Measurements from ENCODE around the gene SLC7A14. TPM values are rescaled to one million over a fixed set of nuclear protein-coding genes. Genes with fewer than 3 reads are reported as not detected.

SLC7A14 gene
- under 1 TPM; under 0.01 to 0.15 (median 0.11) TPM for polyA plus RNA-seq

- WGBS, 3 donors, result 10 to 16% (median 10%) methylated on average over 4 to 12 of the region's 12 CpGs
- no peak within 1 kb of the TSS for H3K27ac ChIP-seq (ENCODE audit: low read depth, low read length)
These were observed at the start of gene SLC7A14 for GRCh38 chr3:170585937-170586310. TSS of gene SLC7A14 (minus strand) at chr3:170586075. CDS start at chr3:170526936, 59,139 bp downstream.

GRCh38 chr3:170635385-170635735 is 49.5 kb upstream of the SLC7A14 start:
- H3K27ac ChIP-seq (ENCODE audit: low read depth, low read length), result no peak overlapping the region
- 54 to 76% (median 71%) methylated on average over 2 of the region's 2 CpGs for WGBS, 3 donors

GRCh38 chr3:170634663-170635384 is 48.9 kb upstream of the SLC7A14 start:
- WGBS, 3 donors, result 89 to 90% (median 90%) methylated on average over 3 of the region's 3 CpGs
- H3K27ac ChIP-seq (ENCODE audit: low read depth, low read length), result no peak overlapping the region

- 86 to 90% (median 90%) methylated on average over 4 of the region's 4 CpGs for WGBS, 3 donors
- no peak overlapping the region for H3K27ac ChIP-seq (ENCODE audit: low read depth, low read length)
These were observed 47.7 kb upstream of the SLC7A14 start for GRCh38 chr3:170633573-170633972.

- H3K27ac ChIP-seq (ENCODE audit: low read depth, low read length), result no peak overlapping the region
- WGBS, 3 donors, result 82 to 86% (median 83%) methylated on average over 4 of the region's 4 CpGs
These were observed 46.9 kb upstream of the SLC7A14 start for GRCh38 chr3:170632780-170633179.

GRCh38 chr3:170631755-170632488 is 46.0 kb upstream of the SLC7A14 start:
- no peak overlapping the region for H3K27ac ChIP-seq (ENCODE audit: low read depth, low read length)
- 87 to 95% (median 92%) methylated on average over 7 of the region's 7 CpGs for WGBS, 3 donors

- 35 to 67% (median 38%) methylated on average over 1 of the region's 1 CpG for WGBS, 3 donors
- H3K27ac ChIP-seq (ENCODE audit: low read depth, low read length), result no peak overlapping the region
These were observed 37.6 kb upstream of the SLC7A14 start for GRCh38 chr3:170623524-170623923.

- WGBS, 3 donors, result 23 to 61% (median 30%) methylated on average over 5 of the region's 5 CpGs
- no peak overlapping the region for H3K27ac ChIP-seq (ENCODE audit: low read depth, low read length)
These were observed 36.7 kb upstream of the SLC7A14 start for GRCh38 chr3:170622369-170623159.

- 56 to 80% (median 65%) methylated on average over 5 of the region's 5 CpGs for WGBS, 3 donors
- H3K27ac ChIP-seq (ENCODE audit: low read depth, low read length), result no peak overlapping the region
These were observed 35.4 kb upstream of the SLC7A14 start for GRCh38 chr3:170621256-170621655.

- H3K27ac ChIP-seq (ENCODE audit: low read depth, low read length), result no peak overlapping the region
These were observed 28.5 kb upstream of the SLC7A14 start for GRCh38 chr3:170614214-170614966.

GRCh38 chr3:170611751-170612150 is 25.9 kb upstream of the SLC7A14 start:
- WGBS, 3 donors, result 84 to 90% (median 85%) methylated on average over 2 of the region's 2 CpGs
- no peak overlapping the region for H3K27ac ChIP-seq (ENCODE audit: low read depth, low read length)

More at GRCh38 chr3:170614214-170614966, 28.5 kb upstream of the SLC7A14 start:
- WGBS, 3 donors, result 51 to 55% (median 51%) methylated on average over 5 of the region's 5 CpGs

- WGBS, 3 donors, result 93 to 96% (median 95%) methylated on average over 8 of the region's 8 CpGs
- H3K27ac ChIP-seq (ENCODE audit: low read depth, low read length), result no peak overlapping the region
These were observed 24.5 kb upstream of the SLC7A14 start for GRCh38 chr3:170610321-170610884.

GRCh38 chr3:170608475-170608874 is 22.6 kb upstream of the SLC7A14 start:
- WGBS, 3 donors, result 71 to 84% (median 81%) methylated on average over 1 of the region's 1 CpG

GRCh38 chr3:170606675-170607074 is 20.8 kb upstream of the SLC7A14 start:
- no peak overlapping the region for H3K27ac ChIP-seq (ENCODE audit: low read depth, low read length)
- 68 to 80% (median 75%) methylated on average over 3 of the region's 3 CpGs for WGBS, 3 donors

More at GRCh38 chr3:170608475-170608874, 22.6 kb upstream of the SLC7A14 start:
- H3K27ac ChIP-seq (ENCODE audit: low read depth, low read length), result no peak overlapping the region

GRCh38 chr3:170605490-170605889 is 19.6 kb upstream of the SLC7A14 start:
- H3K27ac ChIP-seq (ENCODE audit: low read depth, low read length), result no peak overlapping the region

GRCh38 chr3:170603770-170604510 is 18.1 kb upstream of the SLC7A14 start:
- WGBS, 3 donors, result 40 to 44% (median 42%) methylated on average over 5 of the region's 5 CpGs
- H3K27ac ChIP-seq (ENCODE audit: low read depth, low read length), result no peak overlapping the region

GRCh38 chr3:170602556-170602955 is 16.7 kb upstream of the SLC7A14 start:
- no peak overlapping the region for H3K27ac ChIP-seq (ENCODE audit: low read depth, low read length)
- 87 to 94% (median 88%) methylated on average over 1 of the region's 1 CpG for WGBS, 3 donors

Measured in adipose tissue (tissue), 3 donors.